GM12874 (cell line): Measurements from ENCODE around the gene NFIL3.

ENCODE experiments used
- CTCF ChIP-seq: IDR thresholded peaks from 2 replicates; pipeline ENCODE4 v1.5.1; 2011; ENCODE audit warnings: low read depth, mild to moderate bottlenecking, control low read depth, low read length, moderate library complexity; ENCODE audit not compliant: insufficient read depth

The NFIL3 gene

GRCh38 chr9:91421128-91421765 lies 2.4 kb downstream of the NFIL3 start:
- TF ChIP-seq CTCF = no peak

GRCh38 chr9:91420501-91421127 lies 3.0 kb downstream of the NFIL3 start:
- TF ChIP-seq CTCF = no peak

GRCh38 chr9:91419222-91420191 lies 4.1 kb downstream of the NFIL3 start:
- TF ChIP-seq CTCF = no peak

- no peak for TF ChIP-seq CTCF
These were observed 5.4 kb downstream of the NFIL3 start for GRCh38 chr9:91418215-91418610.

GRCh38 chr9:91417602-91418214 lies 5.9 kb downstream of the NFIL3 start:
- TF ChIP-seq CTCF = no peak

GRCh38 chr9:91416096-91416712 lies 7.4 kb downstream of the NFIL3 start:
- TF ChIP-seq CTCF = no peak
